Brain pericyte (primary cell): ENCODE data around the gene USP33.
"Not testable (repeated sequence)": the region's sequence is repeated elsewhere in the genome, so short reads cannot be mapped to it uniquely, and the experiment has no call there.

Experiments used
- DNase-seq: peaks from one replicate; pipeline ENCODE4 v3.0.0-alpha.2; 2012; ENCODE audit warnings: low read depth, low spot score

Gene USP33

DNA sequence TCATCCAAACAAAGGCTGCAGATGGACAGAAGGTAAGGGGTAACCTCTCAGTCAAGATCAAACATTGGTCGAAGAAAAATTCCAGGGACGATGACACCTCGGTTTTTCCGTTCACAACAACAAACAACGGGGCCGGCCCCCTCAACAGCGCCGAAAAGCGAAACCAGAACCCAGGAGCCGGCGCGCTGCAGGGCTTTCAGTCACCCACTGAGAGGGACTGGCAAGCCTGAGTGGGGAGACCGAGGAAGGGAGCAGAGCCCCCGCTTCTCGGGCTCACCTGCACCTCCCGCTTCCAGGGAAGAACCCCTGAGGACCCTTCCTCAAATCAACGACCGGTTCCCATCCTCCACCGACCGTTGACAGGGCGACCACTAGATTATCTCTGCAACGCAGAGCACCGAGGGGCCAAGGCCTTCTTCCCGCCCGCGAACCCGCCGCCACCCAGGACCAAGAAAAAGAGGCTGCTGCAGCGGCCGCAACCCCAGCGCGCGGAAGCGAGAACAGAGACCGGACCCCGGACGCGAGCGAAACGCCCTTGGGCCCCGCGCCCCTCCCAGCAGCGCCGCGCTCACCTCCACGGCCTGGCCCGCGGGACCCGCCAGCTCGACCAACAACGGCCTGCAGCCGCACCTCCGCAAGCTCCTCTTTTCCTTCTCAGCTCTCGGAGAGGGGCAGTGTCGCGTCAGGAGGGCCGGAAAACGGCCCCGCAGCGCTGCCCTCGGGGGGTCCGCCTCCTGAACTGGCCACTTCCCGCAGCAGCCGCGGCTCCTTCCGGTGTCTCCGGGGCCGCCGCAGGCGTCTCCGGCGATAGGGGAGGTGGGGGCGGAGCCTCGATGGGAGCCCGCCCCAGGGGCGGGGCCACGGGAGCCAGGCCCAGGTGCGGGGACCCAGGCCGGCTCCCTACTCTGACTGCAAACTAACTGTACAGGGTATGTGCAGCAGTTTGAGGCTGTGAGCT is at the start of gene USP33:
TSS of gene USP33 (minus strand) at position 782 of the 958 bp plus-strand sequence. CDS start 18,155 bp downstream, outside the sequence.
- DNase-seq: peak; percentile 25

DNA sequence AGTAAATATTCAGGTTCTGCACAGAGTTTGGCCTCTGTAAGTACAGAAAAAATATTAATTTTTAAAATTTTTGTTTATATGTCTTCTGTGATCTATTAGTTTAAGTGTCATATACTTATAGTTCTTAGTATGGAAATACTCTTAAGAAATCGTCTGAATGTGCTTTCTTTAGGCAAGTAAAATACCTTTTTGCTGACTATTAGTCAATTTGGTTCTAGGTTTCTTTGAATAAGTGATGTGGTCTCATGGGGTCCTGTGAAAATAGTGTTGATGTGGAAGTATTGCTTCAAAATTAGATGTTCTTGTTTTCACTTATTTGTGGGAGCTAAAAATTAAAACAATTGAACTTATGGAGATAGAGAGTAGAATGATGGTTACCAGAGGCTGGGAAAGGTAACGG is 43.7 kb upstream of the USP33 start:
- DNase-seq: no peak

DNA sequence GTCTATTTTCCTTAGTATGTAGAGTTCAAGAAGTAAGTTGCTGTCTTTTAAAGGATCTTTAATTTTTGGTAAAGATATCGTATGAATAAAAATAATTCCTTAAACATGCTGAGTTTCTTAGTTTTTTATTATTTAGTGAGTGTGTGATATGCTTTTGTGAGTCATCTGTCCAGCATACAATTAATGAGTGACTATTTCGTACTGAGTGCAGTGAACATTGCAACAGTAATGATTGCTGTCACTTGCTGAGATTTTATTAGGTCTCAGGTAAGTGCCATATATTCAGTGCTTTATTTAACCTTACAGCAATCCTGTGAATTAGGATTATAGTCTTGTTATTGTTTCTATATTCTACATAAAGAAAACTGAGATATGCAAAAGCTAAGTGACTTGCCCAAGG is 42.4 kb upstream of the USP33 start:
- DNase-seq: no peak

DNA sequence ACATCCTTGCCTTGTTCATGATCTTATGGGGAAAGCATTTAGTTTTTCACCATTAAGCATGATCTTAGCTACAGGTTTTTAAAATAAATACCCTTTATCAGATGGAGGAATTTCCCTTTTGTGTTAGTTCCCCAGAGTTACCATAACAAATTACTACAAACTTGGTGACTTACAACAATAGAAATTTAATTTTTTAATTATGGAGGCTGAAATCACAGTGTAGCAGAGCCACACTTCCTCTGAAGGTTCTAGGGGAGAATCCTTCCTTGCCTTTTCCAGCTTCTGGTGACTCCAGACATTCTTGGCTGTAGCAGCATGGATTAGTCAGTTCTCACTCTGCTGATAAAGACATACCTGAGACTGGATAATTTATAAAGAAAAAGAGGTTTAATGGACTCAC is 38.3 kb upstream of the USP33 start:
- DNase-seq: no peak

DNA sequence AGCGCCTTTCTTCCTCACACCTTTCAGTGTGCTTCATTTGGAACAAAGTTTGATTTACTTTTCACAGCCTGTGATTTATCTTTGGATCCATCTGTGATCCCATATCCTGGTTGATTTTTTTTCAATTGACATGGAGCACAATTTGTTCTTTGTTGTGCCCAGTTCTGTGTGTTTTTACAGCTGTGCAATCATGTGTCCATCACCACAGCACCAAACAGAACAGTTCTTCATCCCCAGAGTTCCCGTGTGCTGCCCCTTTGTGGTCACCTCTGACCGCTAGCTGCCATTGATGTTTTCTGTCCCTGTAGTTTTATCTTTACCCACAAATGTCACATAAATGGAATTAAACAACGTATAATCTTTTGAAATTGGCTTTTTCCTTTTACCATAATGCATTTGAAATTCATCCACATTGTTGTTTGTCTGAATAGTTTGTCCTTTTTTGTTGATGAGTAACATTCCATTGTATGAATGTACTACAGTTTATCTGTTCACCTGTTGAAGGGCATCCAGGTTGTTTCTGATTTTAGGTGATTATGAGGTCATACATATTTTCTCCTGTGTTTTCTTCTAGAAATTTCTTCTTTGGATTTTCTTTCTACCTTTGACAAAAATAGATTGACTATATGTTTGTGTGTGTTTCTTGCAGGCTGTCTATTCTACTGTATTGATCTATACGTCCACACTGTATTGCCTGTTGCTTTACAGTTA is 37.2 kb upstream of the USP33 start:
- DNase-seq: no peak

DNA sequence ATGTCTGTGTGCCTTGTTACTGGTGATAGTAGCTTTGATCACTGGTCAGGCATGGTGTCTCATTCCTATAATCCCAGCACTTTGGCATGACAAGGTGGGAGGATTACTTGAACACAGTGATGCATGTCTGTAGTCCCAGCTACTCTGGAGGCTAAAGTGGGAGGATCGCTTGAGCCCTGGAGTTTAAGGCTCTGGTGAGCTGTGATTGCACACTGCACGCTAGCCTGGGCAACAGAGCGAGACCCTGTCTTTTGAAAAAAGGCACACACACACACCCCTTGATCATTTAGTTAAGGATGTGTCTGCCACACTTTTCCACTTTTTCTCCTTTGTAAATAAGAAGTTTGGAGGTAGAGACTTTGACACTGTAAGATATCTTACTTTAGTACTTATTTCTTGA is 34.9 kb upstream of the USP33 start:
- no peak for DNase-seq

DNA sequence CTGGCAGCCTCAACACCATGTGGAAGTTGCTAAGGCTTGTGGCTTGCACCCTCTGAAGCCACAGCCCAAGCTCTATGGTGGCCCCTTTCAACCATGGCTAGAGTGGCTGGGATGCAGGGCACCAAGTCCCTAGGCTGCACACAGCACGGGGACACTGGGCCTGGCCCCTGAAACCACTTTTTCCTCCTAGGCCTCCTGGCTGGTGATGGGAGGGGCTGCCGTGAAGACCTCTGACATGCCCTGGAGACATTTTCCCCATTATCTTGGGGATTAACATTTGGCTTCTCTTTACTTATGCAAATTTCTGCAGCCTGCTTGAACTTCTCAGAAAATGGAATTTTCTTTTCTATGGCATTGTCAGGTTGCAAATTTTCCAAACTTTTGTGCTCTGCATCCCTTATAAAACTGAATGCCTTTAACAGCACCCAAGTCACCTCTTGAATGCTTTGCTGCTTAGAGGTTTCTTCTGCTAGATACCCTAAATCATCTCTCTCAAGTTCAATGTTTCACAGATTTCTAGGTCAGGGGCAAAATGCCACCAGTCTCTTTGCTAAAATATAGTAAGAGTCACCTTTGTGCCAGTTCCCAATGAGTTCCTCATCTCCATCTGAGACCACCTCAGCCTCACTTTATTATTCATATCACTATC is 26.6 kb upstream of the USP33 start:
- not testable (repeated sequence) for DNase-seq

DNA sequence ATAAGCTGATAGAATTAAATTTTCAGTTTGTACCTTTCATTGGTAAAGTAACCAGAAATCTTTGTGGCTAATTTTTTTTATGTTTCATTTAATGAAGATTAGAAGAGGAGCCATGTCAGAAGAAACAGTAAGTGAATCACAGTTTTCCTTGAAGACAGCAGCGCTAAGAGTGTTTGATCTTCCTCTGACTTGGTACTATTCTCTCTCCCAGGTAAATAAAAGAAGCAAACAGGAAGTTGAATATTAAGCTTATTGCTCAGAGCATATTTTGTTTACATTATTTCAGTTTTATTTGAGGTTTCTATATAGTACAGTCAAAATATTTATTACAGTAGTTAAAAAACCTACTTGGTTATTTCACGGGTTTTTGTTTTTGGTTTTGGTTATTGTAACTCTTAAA is 23.5 kb upstream of the USP33 start:
- DNase-seq: no peak

DNA sequence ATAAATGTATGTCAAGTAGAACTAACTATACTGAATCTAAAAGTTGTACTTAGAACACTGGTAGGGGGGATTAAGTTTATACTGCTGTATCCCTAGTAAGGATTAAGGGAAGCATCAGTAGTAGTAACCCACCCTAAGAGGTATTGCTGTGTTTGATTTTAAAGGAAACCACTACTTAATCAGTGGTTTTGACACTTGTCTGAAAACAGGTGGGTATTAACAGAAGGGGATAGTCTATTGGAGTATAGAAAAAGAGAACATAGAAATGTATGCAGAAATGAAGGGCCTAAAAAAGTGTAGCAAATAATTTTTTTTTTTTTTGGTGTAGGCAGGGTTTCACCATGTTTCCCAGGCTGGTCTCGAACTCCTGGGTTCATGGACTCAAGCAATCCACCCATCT is 22.0 kb upstream of the USP33 start:
- DNase-seq: no peak

DNA sequence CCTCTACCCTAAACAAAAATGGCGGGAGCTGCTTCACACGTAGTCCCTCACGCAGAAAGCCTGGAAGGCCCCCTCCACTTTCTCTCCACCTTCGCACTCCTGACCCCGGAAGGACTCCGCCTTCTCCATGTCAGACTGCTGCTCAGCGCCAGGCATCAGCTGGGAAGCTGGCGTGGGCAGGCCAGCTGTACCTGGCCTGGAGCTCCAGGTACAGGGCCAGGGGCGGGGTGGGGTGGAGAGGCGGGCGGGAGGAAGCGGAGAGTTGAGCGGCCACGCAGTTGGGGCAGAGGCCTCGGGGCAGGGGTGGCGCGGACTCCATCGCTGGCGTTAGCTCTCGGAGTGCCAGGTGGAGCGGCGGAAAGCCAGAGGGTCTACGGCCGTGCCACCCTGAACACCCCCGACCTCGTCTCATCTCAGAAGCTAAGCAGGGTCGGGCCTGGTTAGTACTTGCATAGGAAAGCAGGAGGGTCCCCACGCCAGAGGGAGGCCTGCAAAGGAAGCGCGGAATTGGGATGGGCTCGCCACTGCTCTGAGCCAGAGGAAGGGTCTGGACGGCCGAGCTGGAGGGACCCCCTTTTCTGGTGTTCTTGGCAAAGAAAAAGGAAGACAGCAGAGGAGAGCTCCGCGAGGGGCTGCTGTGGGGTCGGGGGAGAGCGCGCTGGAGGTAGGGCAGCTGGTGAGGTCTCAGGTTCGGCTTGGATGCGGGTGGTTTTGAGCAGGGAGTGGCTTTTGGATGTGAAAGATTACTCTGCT is 20.1 kb upstream of the USP33 start, which contains the start of gene MIGA1:
TSS of gene MIGA1 (plus strand) at position 121 of the 753 bp plus-strand sequence. CDS start 3,604 bp downstream, outside the sequence.
- DNase-seq: peak; percentile 72

DNA sequence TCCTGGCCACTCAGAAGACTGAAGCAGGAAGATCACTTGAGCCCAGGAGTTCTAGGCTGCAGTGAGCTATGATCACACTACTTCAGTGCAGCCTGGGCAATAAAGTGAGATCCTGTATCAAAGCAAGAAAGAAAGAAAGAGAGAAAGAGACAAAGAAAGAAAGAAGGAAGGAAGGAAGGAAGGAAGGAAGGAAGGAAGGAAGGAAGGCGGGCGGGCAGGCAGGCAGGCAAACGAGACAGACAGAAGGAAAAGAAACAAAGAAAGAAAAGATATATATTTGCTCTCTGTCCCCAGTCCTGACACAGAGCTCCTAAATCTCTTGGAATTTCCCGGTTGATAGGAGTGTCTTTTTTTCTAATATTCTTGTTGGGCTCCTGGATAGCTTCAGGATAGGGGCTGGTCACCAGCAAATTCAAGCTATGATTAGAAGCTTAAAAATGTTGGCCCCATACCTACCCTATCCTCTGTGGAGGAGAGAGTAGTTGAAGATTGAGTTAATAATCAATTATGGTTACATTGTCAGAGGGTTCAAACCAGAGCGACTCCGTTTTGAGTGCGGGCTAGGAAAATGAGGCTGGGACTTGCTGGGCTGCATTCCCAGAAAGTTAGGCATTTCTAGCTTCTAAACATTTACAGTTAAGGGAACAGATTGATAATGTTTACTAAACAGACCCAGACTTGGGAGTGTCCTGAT is 16.5 kb upstream of the USP33 start:
- DNase-seq: no peak

DNA sequence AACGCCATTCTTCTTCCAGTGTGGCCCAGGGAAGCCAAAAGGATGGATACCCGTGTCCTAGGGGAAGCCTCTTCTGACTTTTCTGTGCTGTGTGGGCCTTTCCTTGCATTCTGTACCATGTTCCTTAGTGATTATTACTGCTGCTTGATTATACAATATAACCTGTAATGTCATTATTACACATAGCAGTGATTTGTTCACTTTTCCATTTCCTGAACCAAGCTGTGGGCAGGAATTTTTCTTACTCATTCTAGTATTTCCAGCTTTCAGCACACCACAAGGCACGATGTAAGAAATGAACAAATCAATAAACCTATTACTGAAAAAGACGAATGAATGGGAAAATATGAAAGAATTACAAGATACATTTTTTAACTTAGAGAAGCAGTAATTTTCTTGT is 8.4 kb upstream of the USP33 start:
- DNase-seq: no peak

DNA sequence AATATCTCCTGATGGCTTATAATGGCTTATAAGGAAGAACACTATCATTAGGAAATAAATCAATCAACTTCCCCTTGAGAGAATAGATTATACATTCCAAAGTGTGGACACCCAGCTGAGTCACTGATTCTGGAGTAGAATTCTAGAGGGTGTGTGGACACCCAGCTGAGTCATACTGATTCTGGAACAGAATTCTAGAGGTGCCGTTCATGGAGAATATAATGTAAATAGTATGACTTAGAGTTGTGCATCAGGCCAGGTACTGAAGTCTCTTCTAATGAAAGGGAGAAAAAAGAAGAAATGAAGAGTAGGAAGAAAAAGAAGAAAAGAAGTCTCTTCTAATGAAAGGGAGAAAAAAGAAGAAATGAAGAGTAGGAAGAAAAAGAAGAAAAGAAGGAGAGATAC is 2.4 kb upstream of the USP33 start:
- DNase-seq: no peak

DNA sequence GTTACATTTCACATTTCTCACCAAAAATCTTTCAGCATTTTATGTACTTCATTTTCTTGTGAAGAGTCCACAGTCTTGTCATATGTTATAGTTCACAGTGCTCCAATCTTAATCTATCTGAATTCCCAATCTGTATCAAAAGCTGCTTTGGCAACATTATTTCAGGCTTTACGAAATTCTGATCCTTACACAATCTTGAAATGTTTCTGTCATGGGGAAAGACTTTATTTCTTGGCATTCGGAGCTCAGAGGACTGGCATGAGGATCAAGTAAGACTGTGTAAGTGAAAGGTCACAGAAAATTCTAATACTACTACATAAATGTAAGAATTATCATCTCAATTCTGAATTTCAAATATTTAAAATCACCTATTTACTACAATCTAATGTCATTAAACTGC is 2.0 kb downstream of the USP33 start:
- DNase-seq: no peak

DNA sequence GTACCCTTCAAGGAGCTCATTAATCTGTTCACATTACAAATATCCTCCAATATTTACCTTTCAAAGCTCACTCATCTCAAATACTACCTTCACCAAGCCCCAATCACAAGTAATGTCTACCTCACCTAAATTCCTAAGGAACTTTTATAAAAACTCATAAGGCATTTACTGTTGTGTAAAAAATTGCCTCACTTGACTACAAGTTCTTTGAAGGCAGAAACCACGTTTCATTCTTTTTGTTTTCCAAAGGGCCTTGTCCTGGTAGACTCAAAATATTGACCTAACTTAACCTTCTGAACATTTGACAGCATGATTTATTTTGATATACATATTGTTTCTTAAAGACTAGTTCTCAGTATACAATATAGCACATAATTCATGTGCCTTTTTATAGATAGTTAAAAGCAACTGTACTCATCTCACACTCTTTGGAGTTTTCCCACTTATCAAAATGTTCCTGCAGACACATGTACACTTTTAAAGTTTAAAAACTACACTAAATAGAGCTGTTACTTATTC is 2.5 kb downstream of the USP33 start:
- no peak for DNase-seq

DNA sequence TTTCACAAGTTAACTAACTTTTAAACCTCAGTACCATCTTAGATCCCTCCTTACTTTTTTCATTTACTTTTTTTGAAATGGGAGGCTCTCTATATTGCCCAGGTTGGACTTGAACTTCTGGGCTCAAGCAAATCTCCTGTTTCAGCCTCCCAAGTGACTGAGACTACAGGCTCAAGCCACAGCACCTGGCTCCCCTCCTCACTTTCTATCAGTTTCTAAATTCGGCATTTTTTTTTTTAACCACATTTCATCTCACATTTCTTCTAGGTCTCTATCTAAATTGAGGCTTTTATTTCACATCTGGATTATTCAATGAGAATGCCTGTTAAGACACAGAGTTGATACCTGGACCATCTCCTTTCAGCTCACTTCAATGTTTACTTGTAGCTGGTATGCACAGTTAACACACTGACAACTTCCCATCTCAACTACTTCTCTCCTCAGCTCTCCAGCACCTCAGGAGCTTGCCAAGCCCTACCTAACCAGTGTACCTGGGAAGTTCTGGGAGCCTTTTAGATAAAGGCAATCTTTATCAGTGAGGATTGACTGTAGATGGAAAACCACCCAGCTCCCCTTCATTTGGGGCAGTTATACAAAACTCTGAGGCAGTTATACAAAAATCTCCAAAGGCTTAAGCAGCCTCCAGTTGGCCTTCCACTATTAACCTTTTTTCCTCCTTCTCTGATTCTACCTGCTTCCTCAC is 3.4 kb downstream of the USP33 start:
- no peak for DNase-seq

DNA sequence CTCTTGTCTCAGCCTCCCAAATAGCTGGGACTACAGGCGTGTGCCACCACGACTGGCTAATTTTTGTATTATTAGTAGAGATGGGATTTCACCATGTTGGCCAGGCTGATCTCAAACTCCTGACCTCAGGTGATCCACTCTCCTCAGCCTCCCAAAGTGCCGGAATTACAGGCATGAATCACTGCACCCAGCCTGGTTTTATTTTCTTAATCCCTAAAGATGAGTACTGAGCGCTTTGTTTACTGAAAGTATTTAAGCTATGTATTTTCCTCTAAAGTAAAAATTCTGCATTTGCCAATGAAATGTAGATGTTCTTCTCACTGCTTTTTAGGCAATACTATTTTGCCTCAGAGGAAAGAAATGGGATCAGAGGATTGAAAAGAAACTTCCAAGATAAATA is 10.2 kb downstream of the USP33 start:
- DNase-seq: not testable (repeated sequence)

DNA sequence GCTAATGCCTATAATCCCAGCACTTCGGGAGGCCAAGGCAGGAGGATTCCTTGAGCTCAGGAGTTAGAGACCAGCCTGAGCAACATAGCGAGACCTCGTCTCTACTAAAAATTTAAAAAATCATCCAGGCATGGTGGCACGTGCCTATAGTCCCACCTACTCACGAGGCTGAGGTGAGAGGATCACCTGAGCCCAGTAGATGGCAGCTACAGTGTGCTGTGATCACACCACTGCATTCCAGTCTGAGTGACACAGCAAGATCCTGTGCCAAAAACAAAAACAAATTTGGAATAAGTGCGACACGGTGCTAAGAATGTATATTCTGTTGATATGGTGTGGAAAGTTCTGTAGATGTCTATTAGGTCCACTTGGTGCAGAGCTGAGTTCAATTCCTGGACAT is 15.1 kb downstream of the USP33 start:
- no peak for DNase-seq

DNA sequence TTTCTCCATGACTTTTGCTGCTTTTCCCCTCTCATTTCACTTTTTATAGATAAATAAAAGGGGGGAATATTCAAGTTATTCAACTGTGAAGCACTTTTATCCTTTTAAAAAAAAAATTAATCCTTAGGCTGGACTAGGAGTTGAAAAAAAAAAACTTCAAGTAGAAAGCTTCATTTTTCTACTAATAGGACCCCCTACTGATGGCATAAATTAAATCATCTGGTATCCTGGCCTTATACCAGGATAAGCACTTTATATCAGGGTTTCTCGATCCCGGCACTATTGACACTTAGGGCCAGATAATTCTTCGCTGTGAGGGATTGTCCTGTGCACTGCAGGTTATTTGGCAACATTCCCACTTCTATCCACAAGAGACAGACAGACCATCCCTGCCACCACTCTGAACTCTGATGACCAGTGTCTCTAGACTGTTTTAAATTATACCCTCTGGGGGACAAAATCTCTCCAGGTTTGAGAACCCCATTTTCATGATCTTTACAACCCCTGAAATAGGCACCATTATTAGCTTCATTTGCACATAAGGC is 17.6 kb downstream of the USP33 start:
- no peak for DNase-seq

DNA sequence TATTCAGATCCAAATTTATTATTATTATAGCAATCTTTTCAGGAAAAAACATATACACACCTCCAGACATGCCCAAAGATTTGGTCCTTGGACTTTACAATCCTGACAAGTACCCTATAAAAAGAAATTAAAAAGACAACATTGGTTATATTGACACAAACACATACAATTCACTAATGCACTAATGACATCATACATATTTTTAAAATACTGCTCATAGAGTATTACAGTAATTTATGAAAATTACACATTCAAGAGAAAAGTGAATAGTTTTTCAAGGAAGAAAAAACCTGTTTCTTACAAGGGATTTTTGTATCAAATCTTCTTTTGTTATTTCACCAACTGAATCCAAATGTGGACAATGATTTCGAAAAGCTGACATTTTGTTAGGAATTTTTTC is 18.3 kb downstream of the USP33 start:
- DNase-seq: no peak
